ENCODE results near the gene ADAMTS13.
"Not testable (repeated sequence)": the region's sequence is repeated elsewhere in the genome, so short reads cannot be mapped to it uniquely, and the experiment has no call there.

Gene ADAMTS13

DNA sequence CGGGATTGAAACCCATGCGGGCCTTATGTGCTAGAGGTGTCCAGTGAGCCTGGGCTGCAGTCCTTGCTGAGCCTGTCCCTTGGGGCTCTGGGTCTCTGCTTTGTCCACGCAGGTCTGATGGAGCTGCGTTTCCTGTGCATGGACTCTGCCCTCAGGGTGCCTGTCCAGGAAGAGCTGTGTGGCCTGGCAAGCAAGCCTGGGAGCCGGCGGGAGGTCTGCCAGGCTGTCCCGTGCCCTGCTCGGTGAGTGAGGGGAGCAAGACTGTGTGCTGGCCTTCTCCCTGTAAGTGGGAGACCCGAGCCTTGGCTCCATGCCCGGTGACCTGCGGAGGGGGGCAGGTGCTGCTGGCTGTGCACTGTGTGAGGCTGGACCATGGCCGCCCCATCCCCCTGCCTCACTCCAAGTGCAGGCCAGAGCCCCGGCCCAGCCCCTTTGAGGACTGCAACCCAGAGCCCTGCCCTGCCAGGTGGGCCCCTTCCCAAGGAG lies 26.4 kb downstream of the ADAMTS13 start:
- H3K9me3 Mint-ChIP-seq: no peaks in the 10 kb centered on the region
- no peaks in the 10 kb centered on the region for H3K4me1 Mint-ChIP-seq
- no peak overlapping the region for H3K4me3 Mint-ChIP-seq
- no peaks in the 10 kb centered on the region for H3K36me3 Mint-ChIP-seq (ENCODE audit: low read depth)
- peaks cover 5% of the 10 kb centered on the region for H3K27me3 Mint-ChIP-seq (ENCODE audit: low read depth)
- no peak overlapping the region for H3K27ac Mint-ChIP-seq
- TF ChIP-seq, protein P1, sequence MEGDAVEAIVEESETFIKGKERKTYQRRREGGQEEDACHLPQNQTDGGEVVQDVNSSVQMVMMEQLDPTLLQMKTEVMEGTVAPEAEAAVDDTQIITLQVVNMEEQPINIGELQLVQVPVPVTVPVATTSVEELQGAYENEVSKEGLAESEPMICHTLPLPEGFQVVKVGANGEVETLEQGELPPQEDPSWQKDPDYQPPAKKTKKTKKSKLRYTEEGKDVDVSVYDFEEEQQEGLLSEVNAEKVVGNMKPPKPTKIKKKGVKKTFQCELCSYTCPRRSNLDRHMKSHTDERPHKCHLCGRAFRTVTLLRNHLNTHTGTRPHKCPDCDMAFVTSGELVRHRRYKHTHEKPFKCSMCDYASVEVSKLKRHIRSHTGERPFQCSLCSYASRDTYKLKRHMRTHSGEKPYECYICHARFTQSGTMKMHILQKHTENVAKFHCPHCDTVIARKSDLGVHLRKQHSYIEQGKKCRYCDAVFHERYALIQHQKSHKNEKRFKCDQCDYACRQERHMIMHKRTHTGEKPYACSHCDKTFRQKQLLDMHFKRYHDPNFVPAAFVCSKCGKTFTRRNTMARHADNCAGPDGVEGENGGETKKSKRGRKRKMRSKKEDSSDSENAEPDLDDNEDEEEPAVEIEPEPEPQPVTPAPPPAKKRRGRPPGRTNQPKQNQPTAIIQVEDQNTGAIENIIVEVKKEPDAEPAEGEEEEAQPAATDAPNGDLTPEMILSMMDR (IDR thresholded peaks at IDR 0.05; ENCODE audit: unreplicated experiment in 3 of 3): no peak

DNA sequence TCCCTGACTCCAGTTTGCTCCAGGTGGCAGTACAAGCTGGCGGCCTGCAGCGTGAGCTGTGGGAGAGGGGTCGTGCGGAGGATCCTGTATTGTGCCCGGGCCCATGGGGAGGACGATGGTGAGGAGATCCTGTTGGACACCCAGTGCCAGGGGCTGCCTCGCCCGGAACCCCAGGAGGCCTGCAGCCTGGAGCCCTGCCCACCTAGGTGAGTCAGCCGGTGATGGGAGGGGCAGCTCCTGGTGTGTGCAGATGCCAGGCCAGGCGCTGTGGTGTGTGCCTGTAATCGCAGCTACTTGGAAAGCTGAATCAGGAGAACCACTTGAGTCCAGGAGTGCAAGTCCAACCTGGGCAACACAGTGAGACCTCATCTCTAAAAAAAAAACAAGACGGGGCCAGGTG lies 27.6 kb downstream of the ADAMTS13 start:
- TF ChIP-seq, protein P1 (IDR thresholded peaks at IDR 0.05; ENCODE audit: unreplicated experiment in 3 of 3): no peak
- no peaks in the 10 kb centered on the region for H3K4me1 Mint-ChIP-seq
- no peaks in the 10 kb centered on the region for H3K36me3 Mint-ChIP-seq (ENCODE audit: low read depth)
- peaks cover 14% of the 10 kb centered on the region for H3K27me3 Mint-ChIP-seq (ENCODE audit: low read depth)
- H3K4me3 Mint-ChIP-seq: no peak overlapping the region
- H3K27ac Mint-ChIP-seq: no peak overlapping the region
- H3K9me3 Mint-ChIP-seq: no peaks in the 10 kb centered on the region

DNA sequence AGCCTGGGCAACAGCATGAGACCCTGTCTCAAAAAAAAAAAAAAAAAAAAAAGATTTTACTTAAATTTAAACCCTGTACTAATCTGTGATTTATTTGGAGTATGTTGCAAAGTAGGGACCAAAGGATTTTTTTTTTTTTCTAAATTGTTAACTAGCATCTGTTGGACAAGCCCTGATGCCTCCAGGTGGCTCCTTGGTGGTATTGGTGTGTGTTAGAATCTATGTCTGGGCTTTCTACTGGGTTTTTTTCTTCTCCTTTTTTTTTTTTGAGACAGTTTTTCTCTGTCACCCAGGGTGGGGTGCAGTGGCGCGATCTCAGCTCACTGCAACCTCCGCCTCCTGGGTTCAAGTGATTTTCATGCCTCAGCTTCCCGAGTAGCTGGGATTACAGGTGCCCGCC lies 29.7 kb downstream of the ADAMTS13 start:
- H3K27me3 Mint-ChIP-seq (ENCODE audit: low read depth): peaks cover 14% of the 10 kb centered on the region
- H3K4me3 Mint-ChIP-seq; H3K36me3 Mint-ChIP-seq (ENCODE audit: low read depth); H3K27ac Mint-ChIP-seq; H3K9me3 Mint-ChIP-seq; H3K4me1 Mint-ChIP-seq: not testable (repeated sequence)

DNA sequence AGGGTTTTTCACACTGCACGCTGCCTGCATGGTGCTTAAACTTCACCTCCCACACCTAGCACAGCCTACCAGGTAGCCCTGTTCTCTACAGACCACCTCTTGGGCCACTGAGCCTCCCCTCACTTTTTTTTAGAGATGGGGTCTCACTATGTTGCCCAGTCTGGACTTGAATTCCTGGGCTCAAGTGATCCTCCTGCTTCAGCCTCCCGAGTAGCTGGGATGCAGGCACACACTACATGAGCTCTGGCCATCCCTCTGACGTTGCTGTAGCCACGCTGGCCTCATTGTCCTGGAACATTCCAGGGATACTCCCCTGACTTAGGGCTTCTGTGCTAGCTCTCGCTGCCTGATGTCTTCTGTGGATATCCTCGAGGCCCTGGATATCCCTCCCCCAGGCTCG lies 30.4 kb downstream of the ADAMTS13 start:
- no peak overlapping the region for H3K27ac Mint-ChIP-seq
- peaks cover 10% of the 10 kb centered on the region for H3K27me3 Mint-ChIP-seq (ENCODE audit: low read depth)
- H3K4me1 Mint-ChIP-seq: no peaks in the 10 kb centered on the region
- TF ChIP-seq, protein P1 (IDR thresholded peaks at IDR 0.05; ENCODE audit: unreplicated experiment in 3 of 3): no peak
- no peaks in the 10 kb centered on the region for H3K9me3 Mint-ChIP-seq
- no peaks in the 10 kb centered on the region for H3K36me3 Mint-ChIP-seq (ENCODE audit: low read depth)
- H3K4me3 Mint-ChIP-seq: no peak overlapping the region

DNA sequence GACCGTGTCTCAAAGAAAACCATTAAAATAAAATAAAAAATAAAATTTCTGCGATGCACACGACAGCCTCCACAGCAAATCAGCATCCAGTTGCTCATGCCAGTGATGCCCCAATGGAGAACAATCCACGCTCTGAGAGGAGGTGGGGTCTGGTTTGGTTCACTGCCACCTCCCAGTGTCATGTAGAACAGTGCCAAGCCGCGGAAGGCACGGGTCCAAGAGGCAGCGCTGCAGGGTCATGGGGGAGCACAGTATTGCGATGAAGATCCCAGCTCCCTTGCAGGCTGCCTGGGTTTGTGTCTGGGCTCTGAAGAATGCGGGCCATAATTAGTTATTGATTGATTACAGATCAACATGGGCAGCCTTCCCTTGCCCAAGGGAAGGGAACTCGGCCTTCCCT lies 31.5 kb downstream of the ADAMTS13 start:
- Mint-ChIP-seq H3K27me3 (ENCODE audit: low read depth) (peaks cover 10% of the 10 kb centered on the region), H3K4me1 (no peaks in the 10 kb centered on the region), H3K36me3 (ENCODE audit: low read depth) (no peaks in the 10 kb centered on the region), H3K27ac (no peak overlapping the region), H3K4me3 (no peak overlapping the region), H3K9me3 (no peaks in the 10 kb centered on the region)
- TF ChIP-seq, protein P1 (IDR thresholded peaks at IDR 0.05; ENCODE audit: unreplicated experiment in 3 of 3): no peak

DNA sequence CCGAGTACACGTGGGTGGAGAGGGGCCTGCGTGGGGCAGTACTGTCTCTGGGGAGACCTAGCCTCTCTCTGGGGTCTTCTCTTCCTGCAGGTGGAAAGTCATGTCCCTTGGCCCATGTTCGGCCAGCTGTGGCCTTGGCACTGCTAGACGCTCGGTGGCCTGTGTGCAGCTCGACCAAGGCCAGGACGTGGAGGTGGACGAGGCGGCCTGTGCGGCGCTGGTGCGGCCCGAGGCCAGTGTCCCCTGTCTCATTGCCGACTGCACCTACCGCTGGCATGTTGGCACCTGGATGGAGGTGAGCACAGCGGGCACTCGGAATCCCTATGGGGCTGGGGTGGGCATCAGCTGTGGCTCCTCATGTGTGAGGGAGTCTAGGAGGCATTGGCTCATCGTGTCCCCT lies 32.2 kb downstream of the ADAMTS13 start:
- H3K4me1 Mint-ChIP-seq: no peaks in the 10 kb centered on the region
- H3K4me3 Mint-ChIP-seq: no peak overlapping the region
- TF ChIP-seq, protein P1 (IDR thresholded peaks at IDR 0.05; ENCODE audit: unreplicated experiment in 3 of 3): no peak
- H3K36me3 Mint-ChIP-seq (ENCODE audit: low read depth): no peaks in the 10 kb centered on the region
- H3K27me3 Mint-ChIP-seq (ENCODE audit: low read depth): peaks cover 10% of the 10 kb centered on the region
- H3K27ac Mint-ChIP-seq: no peak overlapping the region
- no peaks in the 10 kb centered on the region for H3K9me3 Mint-ChIP-seq

Measured in nephron (organoid).